Uterus (tissue), 4 donors: ENCODE data around the gene OR9G4. TPM values are rescaled to one million over a fixed set of nuclear protein-coding genes. Genes with fewer than 3 reads are reported as not detected.

Source experiments
- DNase-seq, 2 donors: peaks; one replicate each; pipeline ENCODE4 v3.0.0-alpha.2; 2019 to 2020
- H3K27ac ChIP-seq, 2 donors: fragments of 200-600 bp; sonication (generic); 1 replicate in 1 of 2; 2 replicates in 1 of 2; pipeline ENCODE4 v1.5.1; 2016 to 2018
- H3K27me3 ChIP-seq, 2 donors: fragments of 200-600 bp; sonication (generic); one replicate each; pipeline ENCODE4 v1.5.1; 2018 to 2019; ENCODE audit warnings: control low read depth in 1 of 2
- H3K36me3 ChIP-seq, 2 donors: fragments of 200-600 bp; sonication (generic); one replicate each; pipeline ENCODE4 v1.5.1; 2019; ENCODE audit warnings: control low read depth in 1 of 2
- H3K4me1 ChIP-seq, 2 donors: fragments of 200-600 bp; sonication (generic); one replicate each; pipeline ENCODE4 v1.5.1; 2018 to 2019; ENCODE audit warnings: control low read depth in 1 of 2
- H3K4me3 ChIP-seq, 2 donors: fragments of 200-600 bp; sonication (generic); 1 replicate in 1 of 2; 2 replicates in 1 of 2; pipeline ENCODE4 v1.5.1; 2018 to 2019; ENCODE audit warnings: mild to moderate bottlenecking in 1 of 2
- H3K9me3 ChIP-seq, 2 donors: fragments of 200-600 bp; sonication (generic); one replicate each; pipeline ENCODE4 v1.5.1; 2019; ENCODE audit warnings: control low read depth in 1 of 2
- CTCF ChIP-seq, 4 experiments: fragments of 200-600 bp in 2 of 4; fragments of 450-650 bp in 2 of 4; sonication (generic) in 2 of 4; IDR thresholded peaks; one replicate each; pipeline ENCODE4 v1.5.1; 2016 to 2019; ENCODE audit warnings: antibody characterized with exemption in 4 of 4, mild to moderate bottlenecking in 2 of 4, moderate library complexity in 1 of 4
- POLR2A ChIP-seq, 2 donors: fragments of 450-650 bp; IDR thresholded peaks; one replicate each; pipeline ENCODE4 v1.6.1; 2016; ENCODE audit warnings: antibody characterized with exemption in 2 of 2, mild to moderate bottlenecking in 1 of 2, moderate library complexity in 1 of 2
- intact Hi-C: fragments of 100-400 bp; cut with DNase I; formaldehyde crosslinking; loops from one replicate; pipeline ENCODE4 v1.15.1; 2023; ENCODE audit warnings: low total_unique reads
- total RNA-seq, 4 donors: library from RNA; depleted of rRNA in 3 of 4; stranded (reverse); fragments of >200 nt in 3 of 4; gene quantifications; one replicate each; pipeline versions ENCODE4 v1.1.0 to v1.2.4, GENCODE V29; 2014 to 2023
- donor health status: DM: yes; HTN: yes; CAD: no.

OR9G4 gene
- total RNA-seq, 4 donors from 2014 or later: not detected

GRCh38 chr11:56751480-56751879, 3.0 kb upstream of the OR9G4 start:
- no peak for DNase-seq
- H3K27me3 ChIP-seq: no peaks in the 10 kb centered on the region
- no peak overlapping the region for H3K27ac ChIP-seq
- H3K9me3 ChIP-seq: no peaks in the 10 kb centered on the region
- no peaks in the 10 kb centered on the region for H3K4me1 ChIP-seq
- no peak for TF ChIP-seq CTCF (IDR thresholded peaks at IDR 0.05)
- TF ChIP-seq POLR2A (IDR thresholded peaks at IDR 0.05): no peak
- no peak overlapping the region for H3K4me3 ChIP-seq
- intact Hi-C loops: no loop called here
- H3K36me3 ChIP-seq: no peaks in the 10 kb centered on the region

- DNase-seq: no peak
- Histone ChIP-seq H3K4me1 (no peaks in the 10 kb centered on the region), H3K36me3 (no peaks in the 10 kb centered on the region), H3K27me3 (no peaks in the 10 kb centered on the region), H3K27ac (no peak overlapping the region), H3K4me3 (no peak overlapping the region), H3K9me3 (no peaks in the 10 kb centered on the region)
- intact Hi-C loops: no loop called here
- TF ChIP-seq POLR2A (IDR thresholded peaks at IDR 0.05) (no peak), CTCF (IDR thresholded peaks at IDR 0.05) (no peak)
These were observed 1.7 kb upstream of the OR9G4 start for GRCh38 chr11:56750190-56750589.

- H3K27ac ChIP-seq: no peak overlapping the region
- no peak overlapping the region for H3K4me3 ChIP-seq
- intact Hi-C loops: no loop called here
- H3K36me3 ChIP-seq: no peaks in the 10 kb centered on the region
- no peaks in the 10 kb centered on the region for H3K9me3 ChIP-seq
- no peak for TF ChIP-seq CTCF (IDR thresholded peaks at IDR 0.05)
- TF ChIP-seq POLR2A (IDR thresholded peaks at IDR 0.05): no peak
- H3K4me1 ChIP-seq: no peaks in the 10 kb centered on the region
- DNase-seq: no peak
- no peaks in the 10 kb centered on the region for H3K27me3 ChIP-seq
These were observed 7.6 kb downstream of the OR9G4 start for GRCh38 chr11:56740886-56741285.

GRCh38 chr11:56740107-56740506, 8.4 kb downstream of the OR9G4 start:
- H3K36me3 ChIP-seq: no peaks in the 10 kb centered on the region
- intact Hi-C loops: no loop called here
- H3K9me3 ChIP-seq: no peaks in the 10 kb centered on the region
- no peak for DNase-seq
- no peaks in the 10 kb centered on the region for H3K27me3 ChIP-seq
- no peak overlapping the region for H3K4me3 ChIP-seq
- H3K27ac ChIP-seq: no peak overlapping the region
- TF ChIP-seq CTCF (IDR thresholded peaks at IDR 0.05) (no peak), POLR2A (IDR thresholded peaks at IDR 0.05) (no peak)
- H3K4me1 ChIP-seq: no peaks in the 10 kb centered on the region

GRCh38 chr11:56720513-56720912, 28.0 kb downstream of the OR9G4 start:
- H3K4me3 ChIP-seq: no peak overlapping the region
- TF ChIP-seq POLR2A (IDR thresholded peaks at IDR 0.05) (no peak), CTCF (IDR thresholded peaks at IDR 0.05) (no peak)
- intact Hi-C loops: no loop called here
- H3K36me3 ChIP-seq: no peaks in the 10 kb centered on the region
- no peak for DNase-seq
- no peaks in the 10 kb centered on the region for H3K27me3 ChIP-seq
- H3K9me3 ChIP-seq: no peaks in the 10 kb centered on the region
- H3K27ac ChIP-seq: no peak overlapping the region
- no peaks in the 10 kb centered on the region for H3K4me1 ChIP-seq
